Mesothelial cell of epicardium (in vitro differentiated cells): Measurements from ENCODE around the gene PKD1L1. TPM values are rescaled to one million over a fixed set of nuclear protein-coding genes. Genes with fewer than 3 reads are reported as not detected.

Source experiments
- DNase-seq, 2 experiments: peaks; one replicate each; pipeline ENCODE4 v3.0.0; 2021; ENCODE audit warnings: low spot score in 2 of 2; ENCODE audit not compliant: unreplicated experiment in 2 of 2
- H3K27ac Mint-ChIP-seq: 2 replicates; pipeline ENCODE4 v1.8.0; 2021; ENCODE audit warnings: mixed read lengths
- H3K27me3 Mint-ChIP-seq: 2 replicates; pipeline ENCODE4 v1.8.0; 2021; ENCODE audit warnings: low read depth, mixed read lengths
- H3K36me3 Mint-ChIP-seq: 2 replicates; pipeline ENCODE4 v1.8.0; 2021; ENCODE audit warnings: mixed read lengths
- H3K4me1 Mint-ChIP-seq: 2 replicates; pipeline ENCODE4 v1.8.0; 2021; ENCODE audit warnings: mixed read lengths
- H3K4me3 Mint-ChIP-seq: 2 replicates; pipeline ENCODE4 v1.8.0; 2021; ENCODE audit warnings: mild to moderate bottlenecking, moderate library complexity, mixed read lengths
- H3K9me3 Mint-ChIP-seq: 2 replicates; pipeline ENCODE4 v1.8.0; 2021; ENCODE audit warnings: mixed read lengths
- CTCF ChIP-seq: fragments of 200-600 bp; sonication (generic); IDR thresholded peaks from one replicate; pipeline ENCODE4 v1.5.0; 2021; ENCODE audit warnings: antibody characterized with exemption; ENCODE audit not compliant: unreplicated experiment
- total RNA-seq: library from RNA; stranded (reverse); gene quantifications from 3 replicates; pipeline ENCODE4 v1.2.1, GENCODE V29; 2021

The PKD1L1 gene
- total RNA-seq, 1 donor from 2014 or later = 0.36 TPM

- Mint-ChIP-seq H3K36me3 (no peaks in the 10 kb centered on the region), H3K4me1 (peaks cover 25% of the 10 kb centered on the region), H3K27ac (no peak overlapping the region), H3K9me3 (no peaks in the 10 kb centered on the region), H3K4me3 (no peak overlapping the region), H3K27me3 (no peaks in the 10 kb centered on the region)
- TF ChIP-seq CTCF = no peak
- DNase-seq = no peak
Observed at GRCh38 chr7:47832105-47832715, 116.1 kb downstream of the PKD1L1 start.

DNA sequence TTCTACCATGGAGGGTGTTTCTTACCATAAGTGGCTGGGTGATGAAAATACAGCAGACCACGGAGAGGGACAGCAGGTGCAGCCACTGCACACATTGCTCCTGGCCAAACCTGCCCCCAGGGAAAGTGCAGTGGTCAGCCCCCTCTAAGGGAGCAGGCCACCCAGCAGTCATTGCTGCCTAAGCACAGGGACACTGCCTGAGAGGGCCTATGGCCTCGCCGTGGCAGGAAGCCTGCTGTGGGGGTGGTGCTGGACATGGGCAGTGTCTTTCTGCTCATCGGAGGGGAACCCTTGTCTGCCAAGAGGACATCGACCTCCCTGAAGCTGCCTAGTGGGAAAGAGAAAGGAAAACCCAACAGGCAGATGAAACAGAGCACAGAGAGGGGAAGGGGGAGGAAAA, 118.3 kb downstream of the PKD1L1 start:
- no peaks in the 10 kb centered on the region for H3K27me3 Mint-ChIP-seq
- DNase-seq = no peak
- no peaks in the 10 kb centered on the region for H3K9me3 Mint-ChIP-seq
- H3K27ac Mint-ChIP-seq = no peak overlapping the region
- H3K4me1 Mint-ChIP-seq = peaks cover 29% of the 10 kb centered on the region
- H3K4me3 Mint-ChIP-seq = no peak overlapping the region
- no peaks in the 10 kb centered on the region for H3K36me3 Mint-ChIP-seq
- TF ChIP-seq CTCF = no peak

DNA sequence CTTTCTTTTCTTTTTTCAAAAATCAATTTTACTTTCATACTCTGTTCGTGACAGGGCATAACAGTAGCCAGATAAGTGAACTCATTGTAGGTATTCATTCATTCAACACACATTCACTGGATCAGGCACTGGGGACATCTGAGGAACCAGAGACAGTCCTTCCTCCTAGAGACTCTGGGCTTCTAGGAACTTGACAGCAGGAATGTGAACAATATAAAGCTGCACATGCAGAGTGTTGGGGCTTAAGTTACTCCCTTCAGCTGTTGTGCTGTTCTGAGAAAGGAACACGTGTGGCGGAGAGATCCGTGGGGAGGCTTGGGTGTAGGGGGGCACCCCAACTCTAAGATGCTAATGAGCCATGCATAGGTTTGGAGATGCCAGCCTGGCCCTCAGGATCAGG, 120.4 kb downstream of the PKD1L1 start:
- Mint-ChIP-seq H3K27me3 (no peaks in the 10 kb centered on the region), H3K4me3 (no peak overlapping the region), H3K36me3 (no peaks in the 10 kb centered on the region), H3K4me1 (peaks cover 24% of the 10 kb centered on the region), H3K27ac (no peak overlapping the region), H3K9me3 (no peaks in the 10 kb centered on the region)
- no peak for TF ChIP-seq CTCF
- DNase-seq = no peak

- Mint-ChIP-seq H3K4me1 (peaks cover 20% of the 10 kb centered on the region), H3K27ac (no peak overlapping the region), H3K9me3 (no peaks in the 10 kb centered on the region), H3K27me3 (no peaks in the 10 kb centered on the region), H3K4me3 (no peak overlapping the region), H3K36me3 (no peaks in the 10 kb centered on the region)
- no peak for TF ChIP-seq CTCF
- no peak for DNase-seq
Observed at GRCh38 chr7:47827351-47827756, 120.9 kb downstream of the PKD1L1 start.

DNA sequence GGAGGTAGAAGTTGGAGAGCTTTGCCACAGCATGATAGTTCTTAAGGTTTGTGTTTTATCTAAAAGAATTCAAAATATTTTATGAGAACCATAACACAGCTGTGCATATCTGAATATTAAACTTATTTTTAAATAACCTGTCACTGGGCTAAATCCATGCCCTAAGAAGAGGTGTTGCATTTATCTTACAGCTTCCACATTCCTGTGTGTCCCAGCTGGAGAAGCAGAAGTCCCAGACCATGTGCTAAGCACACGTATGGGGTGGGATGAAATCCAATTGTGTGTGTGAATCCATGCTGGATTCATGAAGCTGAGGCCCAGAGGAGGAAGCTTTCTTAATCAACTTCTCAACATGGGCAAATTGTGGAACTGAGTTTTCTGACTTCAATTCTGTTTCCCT, 121.5 kb downstream of the PKD1L1 start:
- Mint-ChIP-seq H3K9me3 (no peaks in the 10 kb centered on the region), H3K36me3 (no peaks in the 10 kb centered on the region), H3K27ac (no peak overlapping the region), H3K4me1 (peaks cover 18% of the 10 kb centered on the region), H3K27me3 (no peaks in the 10 kb centered on the region), H3K4me3 (no peak overlapping the region)
- no peak for TF ChIP-seq CTCF
- no peak for DNase-seq

DNA sequence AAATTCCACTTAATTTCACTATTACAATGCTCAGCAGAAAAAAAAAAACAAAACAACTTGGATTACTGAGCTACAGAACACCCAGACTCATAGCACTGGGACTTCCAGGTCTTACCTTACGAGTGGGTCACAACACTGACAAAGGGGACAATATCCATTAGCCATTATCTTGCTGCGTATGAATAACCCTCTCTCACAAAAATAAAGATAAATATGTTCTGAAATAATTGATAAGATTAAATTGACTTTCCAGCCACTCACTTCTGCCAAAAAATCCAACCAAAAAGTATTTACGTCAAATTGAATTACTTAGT, 128.7 kb downstream of the PKD1L1 start:
- peak; percentile 52 for TF ChIP-seq CTCF
- H3K4me3 Mint-ChIP-seq = no peak overlapping the region
- DNase-seq = no peak
- H3K27ac Mint-ChIP-seq = no peak overlapping the region
- H3K4me1 Mint-ChIP-seq = peaks cover 39% of the 10 kb centered on the region
- no peaks in the 10 kb centered on the region for H3K36me3 Mint-ChIP-seq
- H3K27me3 Mint-ChIP-seq = no peaks in the 10 kb centered on the region
- no peaks in the 10 kb centered on the region for H3K9me3 Mint-ChIP-seq
